Measurements from ENCODE around the gene SKOR1. TPM values are rescaled to one million over a fixed set of nuclear protein-coding genes. Genes with fewer than 3 reads are reported as not detected.

The SKOR1 gene
- total and polyA plus RNA-seq, 2 of the 13 experiments (the other 11 are each of a cell fraction or from before 2014, with no cell fraction given), result 0.09 to 0.11 TPM

DNA sequence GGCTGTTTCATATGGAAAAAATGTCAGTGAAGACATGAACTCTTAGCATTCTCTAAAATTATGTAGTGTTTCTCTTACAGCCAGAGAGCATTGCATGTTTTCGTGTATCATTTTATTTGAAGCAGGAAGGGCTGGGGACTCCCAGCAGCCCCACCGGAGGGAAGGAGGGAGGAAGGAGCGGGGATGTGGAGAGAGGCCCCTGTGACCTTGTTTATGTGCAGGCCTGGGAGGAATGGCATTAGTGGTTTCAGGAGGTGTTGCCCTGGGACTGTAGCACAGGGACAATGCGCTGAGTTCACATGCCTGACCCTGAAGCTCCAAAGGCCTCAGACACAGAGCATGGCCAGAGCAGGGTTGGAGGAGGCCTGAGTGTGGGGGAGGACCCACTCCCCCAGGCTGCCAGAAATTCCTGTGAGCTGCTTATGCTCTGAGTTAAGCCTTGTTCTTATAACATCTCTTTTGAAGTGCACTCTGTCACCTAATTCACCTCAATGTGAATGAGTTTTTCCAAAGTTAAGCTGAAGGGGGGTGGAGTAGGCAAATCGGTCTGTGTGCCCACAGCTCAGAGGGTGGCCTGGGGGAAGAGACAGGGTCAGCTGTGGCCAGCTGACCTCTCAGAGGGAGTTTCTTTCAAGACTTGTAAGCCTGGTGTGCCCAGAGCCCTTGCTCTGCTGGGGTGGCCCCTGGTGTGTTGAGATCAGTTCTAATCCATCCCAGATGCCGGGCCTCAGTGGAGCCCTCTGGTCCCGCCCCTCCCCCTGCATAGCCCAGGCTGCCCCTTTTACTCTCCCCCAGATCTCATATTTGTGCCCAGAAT is 18.5 kb downstream of the SKOR1 start (continued):
- TF ChIP-seq ZNF773 (CRISPR knock-in tag; IDR thresholded peaks at IDR 0.05; ENCODE audit: borderline replicate concordance), result no peak
- no peak; the same call in 1 of the 2 replicates for TF ChIP-seq YEATS4 (CRISPR knock-in tag; IDR thresholded peaks at IDR 0.05; ENCODE audit: borderline replicate concordance)
- 0 out of 2 replicates have a peak, but pooled peaks have one; percentile 42 for TF ChIP-seq ZBTB3 (CRISPR knock-in tag; IDR thresholded peaks at IDR 0.05; ENCODE audit: borderline replicate concordance, low read depth)
- TF ChIP-seq ZNF709 (CRISPR knock-in tag; IDR thresholded peaks at IDR 0.05), result 0 out of 2 replicates have a peak, but pooled peaks have one; percentile 9
- no peak for TF ChIP-seq PAF1 (CRISPR knock-in tag; IDR thresholded peaks at IDR 0.05)
- TF ChIP-seq TSC22D2 (CRISPR knock-in tag; IDR thresholded peaks at IDR 0.05; ENCODE audit: borderline replicate concordance), result no peak
- peak; percentile 55; the same call in 1 of the 2 replicates for TF ChIP-seq SIN3A (IDR thresholded peaks at IDR 0.05; ENCODE audit: borderline replicate concordance, low read depth, low read length)
- TF ChIP-seq CSRNP2 (CRISPR knock-in tag; conservative IDR thresholded peaks at IDR 0.05; ENCODE audit: low read depth), result no peak
- no peak for TF ChIP-seq CENPT (CRISPR knock-in tag; IDR thresholded peaks at IDR 0.05; ENCODE audit: low read depth)
- TF ChIP-seq POLR2AphosphoS5 (IDR thresholded peaks at IDR 0.05; ENCODE audit: low read depth, low read length), result peak; percentile 42
- peak; percentile 69; the same call in 1 of the 2 replicates for TF ChIP-seq SP5 (CRISPR knock-in tag; IDR thresholded peaks at IDR 0.05; ENCODE audit: borderline replicate concordance, low read depth)
- no peak for TF ChIP-seq ZNF530 (CRISPR knock-in tag; IDR thresholded peaks at IDR 0.05; ENCODE audit: low read depth)
- TF ChIP-seq, protein P1, sequence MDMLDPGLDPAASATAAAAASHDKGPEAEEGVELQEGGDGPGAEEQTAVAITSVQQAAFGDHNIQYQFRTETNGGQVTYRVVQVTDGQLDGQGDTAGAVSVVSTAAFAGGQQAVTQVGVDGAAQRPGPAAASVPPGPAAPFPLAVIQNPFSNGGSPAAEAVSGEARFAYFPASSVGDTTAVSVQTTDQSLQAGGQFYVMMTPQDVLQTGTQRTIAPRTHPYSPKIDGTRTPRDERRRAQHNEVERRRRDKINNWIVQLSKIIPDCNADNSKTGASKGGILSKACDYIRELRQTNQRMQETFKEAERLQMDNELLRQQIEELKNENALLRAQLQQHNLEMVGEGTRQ (IDR thresholded peaks at IDR 0.05; ENCODE audit: low read depth, low read length), result no peak
- TF ChIP-seq, protein P1 (CRISPR knock-in tag; IDR thresholded peaks at IDR 0.05; ENCODE audit: borderline replicate concordance), result no peak
- TF ChIP-seq BORCS8-MEF2B (CRISPR knock-in tag; IDR thresholded peaks at IDR 0.05), result 0 out of 2 replicates have a peak, but pooled peaks have one; percentile 35
- peak; percentile 92 for TF ChIP-seq ZFX (CRISPR knock-in tag; IDR thresholded peaks at IDR 0.05; ENCODE audit: low read depth)
- no peak for TF ChIP-seq ZNF891 (CRISPR knock-in tag; IDR thresholded peaks at IDR 0.05)
- TF ChIP-seq NFATC3 (CRISPR knock-in tag; IDR thresholded peaks at IDR 0.05), result no peak
- peak; percentile 83 for TF ChIP-seq CBFB (CRISPR knock-in tag; IDR thresholded peaks at IDR 0.05)
- TF ChIP-seq CSRNP1 (CRISPR knock-in tag; IDR thresholded peaks at IDR 0.05), result no peak
- no peak for TF ChIP-seq SAFB2 (CRISPR knock-in tag; IDR thresholded peaks at IDR 0.05; ENCODE audit: borderline replicate concordance, low read depth)
- TF ChIP-seq ZSCAN22 (CRISPR knock-in tag; IDR thresholded peaks at IDR 0.05), result peak; percentile 61; the same call in 1 of the 2 replicates
- no peak for TF ChIP-seq ZNF101 (CRISPR knock-in tag; IDR thresholded peaks at IDR 0.05; ENCODE audit: borderline replicate concordance, low read depth)
- no peak for TF ChIP-seq IKZF1 (IDR thresholded peaks at IDR 0.05)
- TF ChIP-seq ZNF383 (CRISPR knock-in tag; IDR thresholded peaks at IDR 0.05; ENCODE audit: borderline replicate concordance), result no peak

All from HepG2 (cell line).